B cell (primary cell): Measurements from ENCODE around the gene GUCD1. TPM values are rescaled to one million over a fixed set of nuclear protein-coding genes. Genes with fewer than 3 reads are reported as not detected.

ENCODE experiments used
- ATAC-seq: fragments of 200-7000 bp; cut with Tn5 transposase; one replicate; pipeline ENCODE4 v1.10.0; 2021; ENCODE audit warnings: low read depth, mild to moderate bottlenecking, moderate number of reproducible peaks, moderate library complexity
- CTCF ChIA-PET: fragments of 350-600 bp; sonication (Branson Sonifier 250); formaldehyde crosslinking; loops from one replicate; lab custom pipeline; 2021; ENCODE audit warnings: antibody characterized with exemption, inconsistent platforms; lab: Charles Lee
- POLR2A ChIA-PET: fragments of 350-600 bp; sonication (Branson Sonifier 250); formaldehyde crosslinking; loops from one replicate; lab custom pipeline; 2021; ENCODE audit warnings: antibody characterized with exemption; lab: Charles Lee
- DNase-seq: peaks from one replicate; pipeline ENCODE4 v3.0.0; 2013
- H2AFZ ChIP-seq: 2 replicates; pipeline ENCODE4 v1.6.1; 2012; ENCODE audit warnings: mild to moderate bottlenecking, low read depth, low read length; ENCODE audit not compliant: insufficient read depth, poor library complexity, severe bottlenecking
- H3K27ac ChIP-seq, 2 donors: 1 replicate in 1 of 2; 2 replicates in 1 of 2; pipeline ENCODE4 v1.5.1; 2012 to 2013; ENCODE audit warnings: low read length in 2 of 2, mild to moderate bottlenecking in 2 of 2, moderate library complexity in 1 of 2
- H3K27me3 ChIP-seq, 4 experiments: fragments of 200-600 bp in 1 of 4; sonication (generic) in 1 of 4; replicated peaks in 1 of 4; 1 replicate in 2 of 4; 2 replicates in 2 of 4; pipeline versions ENCODE4 v1.6.1 to v1.7.0; 2013 to 2016; ENCODE audit warnings: low read length in 3 of 4, mild to moderate bottlenecking in 2 of 4, mixed read lengths in 1 of 4, moderate library complexity in 1 of 4; ENCODE audit not compliant: insufficient read depth in 4 of 4, control insufficient read depth in 3 of 4; ENCODE audit errors: control extremely low read depth in 1 of 4
- H3K36me3 ChIP-seq, 2 experiments: replicated peaks in 1 of 2; 1 replicate in 1 of 2; 2 replicates in 1 of 2; pipeline versions ENCODE4 v1.6.1 to v1.7.1; 2013; ENCODE audit warnings: low read length in 1 of 2; ENCODE audit not compliant: insufficient read depth in 2 of 2, control insufficient read depth in 1 of 2; ENCODE audit errors: control extremely low read depth in 1 of 2, extremely low read depth in 1 of 2
- H3K4me1 ChIP-seq, 2 donors: fragments of 200-600 bp in 1 of 2; sonication (generic) in 1 of 2; 1 replicate in 1 of 2; 2 replicates in 1 of 2; pipeline versions ENCODE4 v1.5.1 to v1.6.1; 2013 to 2017; ENCODE audit warnings: low read length in 2 of 2; ENCODE audit not compliant: control insufficient read depth in 2 of 2, insufficient read depth in 2 of 2
- H3K4me2 ChIP-seq: replicated peaks from 2 replicates; pipeline ENCODE3; 2012; ENCODE audit warnings: mild to moderate bottlenecking, low read depth, low read length; ENCODE audit not compliant: poor library complexity, severe bottlenecking
- H3K4me3 ChIP-seq, 5 experiments: fragments of 200-600 bp in 1 of 5; sonication (generic) in 1 of 5; 1 replicate in 3 of 5; 2 replicates in 2 of 5; pipeline versions ENCODE4 v1.5.1 to v1.7.0; 2011 to 2016; ENCODE audit warnings: low read length in 4 of 5, mild to moderate bottlenecking in 4 of 5, low read depth in 2 of 5, control low read depth in 1 of 5, moderate library complexity in 1 of 5; ENCODE audit not compliant: insufficient read depth in 1 of 5; ENCODE audit errors: control extremely low read depth in 1 of 5, extremely low read depth in 1 of 5
- H3K79me2 ChIP-seq: fragments of 200-600 bp; sonication (generic); one replicate; pipeline ENCODE4 v1.6.0; 2016; ENCODE audit warnings: low read length; ENCODE audit not compliant: control insufficient read depth, insufficient read depth
- H3K9ac ChIP-seq: fragments of 200-600 bp; sonication (generic); 2 replicates; pipeline ENCODE4 v1.6.1; 2017; ENCODE audit warnings: mild to moderate bottlenecking, low read length, moderate library complexity
- H3K9me3 ChIP-seq, 3 donors: one replicate each; pipeline versions ENCODE4 v1.6.1 to v1.7.1; 2013; ENCODE audit warnings: low read length in 2 of 3; ENCODE audit not compliant: control insufficient read depth in 2 of 3, insufficient read depth in 1 of 3; ENCODE audit errors: control extremely low read depth in 1 of 3
- H4K20me1 ChIP-seq: 2 replicates; pipeline ENCODE4 v1.6.0; 2012; ENCODE audit warnings: mild to moderate bottlenecking, low read length; ENCODE audit not compliant: insufficient read depth, control insufficient read depth, poor library complexity, severe bottlenecking
- H3K27ac Mint-ChIP-seq: one replicate; pipeline ENCODE4 v1.8.0; 2021; ENCODE audit warnings: mixed read lengths
- H3K27me3 Mint-ChIP-seq: one replicate; pipeline ENCODE4 v1.8.0; 2021; ENCODE audit warnings: mixed read lengths
- H3K4me1 Mint-ChIP-seq: one replicate; pipeline ENCODE4 v1.8.0; 2021; ENCODE audit warnings: mixed read lengths
- H3K4me3 Mint-ChIP-seq: one replicate; pipeline ENCODE4 v1.8.0; 2021; ENCODE audit warnings: mixed read lengths
- H3K9me3 Mint-ChIP-seq: one replicate; pipeline ENCODE4 v1.8.0; 2022; ENCODE audit warnings: mixed read lengths; ENCODE audit not compliant: insufficient read depth
- EZH2 ChIP-seq: IDR thresholded peaks from 2 replicates; pipeline ENCODE4 v1.6.1; 2012; ENCODE audit warnings: borderline replicate concordance, low read depth, mild to moderate bottlenecking, moderate library complexity, low read length; ENCODE audit not compliant: insufficient read depth, poor library complexity, severe bottlenecking
- WGBS: methylation state at CpG from one replicate; pipeline ENCODE4 v1.1.5; 2013; ENCODE audit warnings: missing lambda C conversion rate; ENCODE audit not compliant: insufficient coverage; 5-methylcytosine and 5-hydroxymethylcytosine counted together
- intact Hi-C: fragments of 100-400 bp; cut with micrococcal nuclease; formaldehyde crosslinking; loops from one replicate; pipeline ENCODE4 v1.10.0; 2022
- polyA plus RNA-seq: library from polyadenylated mRNA; depleted of rRNA; stranded (reverse); fragments of >200 nt; gene quantifications from 2 replicates; pipeline ENCODE4 v1.2.3, GENCODE V29; 2012
- total RNA-seq, 2 donors: library from RNA; stranded (reverse); fragments of 120-200 nt in 1 of 2; gene quantifications; 1 replicate in 1 of 2; 2 replicates in 1 of 2; pipeline versions ENCODE4 v1.2.3 to v1.2.4, GENCODE V29; 2013 to 2022
- TF ChIP-seq, protein P1 (sequence below): fragments of 200-600 bp; IDR thresholded peaks from one replicate; pipeline ENCODE4 v1.8.0; 2022; ENCODE audit warnings: antibody characterized with exemption, mild to moderate bottlenecking

Gene GUCD1
- total and polyA plus RNA-seq, 2 donors (not counting 1 experiment from before 2014, with no cell fraction given): 257 to 378 TPM

DNA sequence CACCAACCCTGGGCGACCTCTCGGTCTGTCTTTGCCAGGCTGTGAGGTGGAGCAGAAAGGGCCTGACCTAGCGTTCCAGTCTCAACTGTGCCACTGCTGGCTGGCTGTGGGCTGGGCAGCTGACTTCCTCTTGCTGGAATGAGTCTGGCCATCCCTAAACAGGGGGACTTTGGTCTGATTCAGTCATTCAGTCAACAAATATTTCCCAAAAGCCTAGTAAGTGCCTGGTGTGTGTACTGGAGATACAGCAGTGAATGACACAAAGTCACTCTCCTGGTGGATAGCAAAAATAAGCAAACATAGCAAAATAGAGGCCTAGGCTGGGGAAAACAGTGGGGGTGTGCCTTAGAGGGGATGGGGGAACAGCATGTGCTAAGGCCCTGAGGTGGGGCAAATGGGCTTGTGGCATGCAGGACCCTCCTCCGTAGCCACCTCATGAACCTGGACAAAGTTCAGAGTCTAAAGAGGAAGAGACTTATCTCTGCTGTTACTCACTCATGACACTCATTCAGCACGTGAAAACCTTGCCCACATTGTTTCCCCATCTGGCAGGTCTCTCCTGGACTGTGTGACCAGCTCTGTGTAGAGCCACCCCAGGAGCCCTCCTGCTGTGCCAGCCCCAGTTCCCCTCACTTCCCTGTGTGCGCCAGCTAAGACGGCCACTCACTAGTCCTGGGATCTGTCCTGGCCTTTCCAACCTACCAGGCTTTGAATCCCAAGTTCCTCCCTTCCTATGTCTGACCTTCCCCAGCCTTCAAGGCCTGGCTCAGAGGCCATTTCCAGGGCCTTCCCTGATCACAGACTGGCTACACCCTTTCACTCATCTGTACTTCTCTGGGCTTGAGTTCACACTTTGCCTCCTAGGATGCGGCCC lies 4.7 kb downstream of the GUCD1 start:
- Mint-ChIP-seq H3K27me3 (no peaks in the 10 kb centered on the region), H3K4me3 (peak overlapping the region; percentile 52), H3K9me3 (no peaks in the 10 kb centered on the region), H3K27ac (peak overlapping the region; percentile 91), H3K4me1 (peaks cover 64% of the 10 kb centered on the region)
- POLR2A ChIA-PET: interaction anchor here (0.7 kb wide), 1 partner anchor 11 kb away, joined by 3 read pairs; no protein-coding TSS in a partner anchor
- peaks cover 81% of the 10 kb centered on the region for H4K20me1 ChIP-seq
- H2AFZ ChIP-seq: no peak overlapping the region
- no peaks in the 10 kb centered on the region for H3K9me3 ChIP-seq
- WGBS: 73% methylated on average over 5 of the region's 8 CpGs
- H3K79me2 ChIP-seq: peaks cover 86% of the 10 kb centered on the region
- no peak for TF ChIP-seq EZH2
- TF ChIP-seq, protein P1, sequence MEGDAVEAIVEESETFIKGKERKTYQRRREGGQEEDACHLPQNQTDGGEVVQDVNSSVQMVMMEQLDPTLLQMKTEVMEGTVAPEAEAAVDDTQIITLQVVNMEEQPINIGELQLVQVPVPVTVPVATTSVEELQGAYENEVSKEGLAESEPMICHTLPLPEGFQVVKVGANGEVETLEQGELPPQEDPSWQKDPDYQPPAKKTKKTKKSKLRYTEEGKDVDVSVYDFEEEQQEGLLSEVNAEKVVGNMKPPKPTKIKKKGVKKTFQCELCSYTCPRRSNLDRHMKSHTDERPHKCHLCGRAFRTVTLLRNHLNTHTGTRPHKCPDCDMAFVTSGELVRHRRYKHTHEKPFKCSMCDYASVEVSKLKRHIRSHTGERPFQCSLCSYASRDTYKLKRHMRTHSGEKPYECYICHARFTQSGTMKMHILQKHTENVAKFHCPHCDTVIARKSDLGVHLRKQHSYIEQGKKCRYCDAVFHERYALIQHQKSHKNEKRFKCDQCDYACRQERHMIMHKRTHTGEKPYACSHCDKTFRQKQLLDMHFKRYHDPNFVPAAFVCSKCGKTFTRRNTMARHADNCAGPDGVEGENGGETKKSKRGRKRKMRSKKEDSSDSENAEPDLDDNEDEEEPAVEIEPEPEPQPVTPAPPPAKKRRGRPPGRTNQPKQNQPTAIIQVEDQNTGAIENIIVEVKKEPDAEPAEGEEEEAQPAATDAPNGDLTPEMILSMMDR: no peak
- intact Hi-C loops: loop anchor here (10.0 kb wide), 2 partner anchors 745 to 1405 kb away; partner anchors contain the start of genes RAB36 and RSPH14
- ATAC-seq: no peak
- DNase-seq: no peak
- H3K27me3 ChIP-seq: no peaks in the 10 kb centered on the region
- H3K27ac ChIP-seq: peak overlapping the region; percentile 87 to 96
- H3K36me3 ChIP-seq: peaks cover 7 to 63% of the 10 kb centered on the region in 2 experiments
- H3K4me2 ChIP-seq: peak overlapping the region; percentile 83
- H3K9ac ChIP-seq: peak overlapping the region; percentile 41
- H3K4me1 ChIP-seq: peaks cover 41 to 55% of the 10 kb centered on the region in 2 donors
- no peak overlapping the region for H3K4me3 ChIP-seq
- CTCF ChIA-PET: interaction anchor here (0.6 to 2.6 kb wide), 3 partner anchors 28 to 132 kb away, joined by 3 to 8 read pairs (median 3); no protein-coding TSS in a partner anchor

DNA sequence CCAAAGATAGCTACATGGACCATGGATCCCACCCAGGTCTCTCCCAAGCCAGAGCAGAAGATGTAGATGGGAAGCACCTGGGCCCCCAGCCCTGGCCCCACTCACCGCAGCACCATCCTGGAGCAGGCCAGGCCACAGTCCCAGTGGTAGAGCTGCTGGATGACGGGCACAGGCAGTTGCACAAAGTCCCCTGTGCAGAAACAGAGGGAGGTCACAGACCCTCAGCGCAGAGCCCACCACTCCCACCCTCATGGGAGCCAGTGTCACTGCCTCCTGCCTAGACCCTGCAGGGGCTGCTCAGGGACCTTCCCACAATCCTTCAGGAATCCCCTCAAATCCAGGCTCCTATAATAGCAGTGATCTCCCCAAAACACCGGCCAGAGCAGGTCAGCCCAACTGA lies 6.1 kb downstream of the GUCD1 start:
- H3K4me1 Mint-ChIP-seq: peaks cover 60% of the 10 kb centered on the region
- Histone ChIP-seq H3K9me3 (no peaks in the 10 kb centered on the region), H3K4me1 (peaks cover 38 to 57% of the 10 kb centered on the region in 2 donors), H3K27me3 (no peaks in the 10 kb centered on the region), H3K4me2 (peak overlapping the region; percentile 7), H3K36me3 (peaks cover 7 to 78% of the 10 kb centered on the region in 2 experiments), H4K20me1 (peaks cover 87% of the 10 kb centered on the region), H3K79me2 (peaks cover 89% of the 10 kb centered on the region), H3K4me3 (no peak overlapping the region), H3K27ac (no peak overlapping the region), H2AFZ (no peak overlapping the region), H3K9ac (no peak overlapping the region)
- CTCF ChIA-PET: interaction anchor here (2.6 kb wide), 1 partner anchor 26 kb away, joined by 8 read pairs; no protein-coding TSS in a partner anchor
- H3K4me3 Mint-ChIP-seq: no peak overlapping the region
- no peak for TF ChIP-seq EZH2
- TF ChIP-seq, protein P1: no peak
- intact Hi-C loops: no loop called here
- no peak for DNase-seq
- H3K27me3 Mint-ChIP-seq: no peaks in the 10 kb centered on the region
- POLR2A ChIA-PET: interaction anchor here (0.6 kb wide), 1 partner anchor 155 kb away, joined by 3 read pairs; no protein-coding TSS in a partner anchor
- H3K27ac Mint-ChIP-seq: no peak overlapping the region
- ATAC-seq: no peak
- no peaks in the 10 kb centered on the region for H3K9me3 Mint-ChIP-seq
- WGBS: 100% methylated on average over 4 of the region's 4 CpGs
